Mononuclear cell (primary cell): Measurements from ENCODE around the gene COG2. TPM values are rescaled to one million over a fixed set of nuclear protein-coding genes. Genes with fewer than 3 reads are reported as not detected.

Experiments used
- H3K27me3 ChIP-seq: 2 replicates; pipeline ENCODE4 v1.6.0; 2011; ENCODE audit warnings: low read length, control low read depth; ENCODE audit not compliant: insufficient read depth
- H3K4me1 ChIP-seq: 2 replicates; pipeline ENCODE4 v1.5.1; 2011; ENCODE audit warnings: mild to moderate bottlenecking, low read length, control low read depth; ENCODE audit not compliant: insufficient read depth
- H3K4me3 ChIP-seq: 2 replicates; pipeline ENCODE4 v1.5.1; 2011; ENCODE audit warnings: mild to moderate bottlenecking, low read length, moderate library complexity
- H3K9me3 ChIP-seq: 2 replicates; pipeline ENCODE4 v1.5.1; 2011; ENCODE audit warnings: low read depth, mild to moderate bottlenecking, control low read depth, low read length
- total RNA-seq: library from RNA; depleted of rRNA; stranded (reverse); fragments of >200 nt; gene quantifications from one replicate; pipeline ENCODE4 v1.2.3, GENCODE V29; 2012

Gene COG2
- total RNA-seq, 1 donor: 18.9 TPM

DNA sequence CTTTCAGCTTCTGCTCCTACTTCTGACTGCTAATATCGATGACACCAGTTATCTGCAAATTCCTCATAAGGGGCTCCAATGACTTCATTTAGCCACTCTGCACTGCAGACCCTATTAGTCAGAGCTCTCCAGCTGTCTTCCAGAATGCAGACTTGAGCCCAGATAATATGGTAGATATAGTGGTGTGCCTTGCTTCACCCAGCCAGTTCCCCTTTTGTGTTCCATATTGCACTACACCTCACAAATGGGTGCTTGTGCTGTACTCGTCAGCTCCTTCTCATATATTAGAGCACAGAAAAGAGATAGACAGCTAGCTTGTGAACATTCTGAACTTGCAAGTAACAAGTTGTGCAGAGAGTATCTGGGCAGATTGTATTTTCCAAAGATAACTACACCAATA is 23.7 kb upstream of the COG2 start:
- H3K27me3 ChIP-seq: peaks cover 4% of the 10 kb centered on the region
- H3K4me1 ChIP-seq: no peaks in the 10 kb centered on the region
- no peak overlapping the region for H3K4me3 ChIP-seq
- no peaks in the 10 kb centered on the region for H3K9me3 ChIP-seq

- H3K4me1 ChIP-seq: no peaks in the 10 kb centered on the region
- no peaks in the 10 kb centered on the region for H3K9me3 ChIP-seq
- H3K27me3 ChIP-seq: peaks cover 4% of the 10 kb centered on the region
- no peak overlapping the region for H3K4me3 ChIP-seq
These were observed 21.5 kb upstream of the COG2 start for GRCh38 chr1:230620649-230621323.

- Histone ChIP-seq H3K27me3 (peaks cover 4% of the 10 kb centered on the region), H3K4me1 (no peaks in the 10 kb centered on the region), H3K4me3 (no peak overlapping the region), H3K9me3 (no peaks in the 10 kb centered on the region)
These were observed 20.8 kb upstream of the COG2 start for GRCh38 chr1:230621324-230622030.

GRCh38 chr1:230622151-230622550 is 20.1 kb upstream of the COG2 start:
- H3K27me3 ChIP-seq: peaks cover 4% of the 10 kb centered on the region
- H3K9me3 ChIP-seq: no peaks in the 10 kb centered on the region
- no peaks in the 10 kb centered on the region for H3K4me1 ChIP-seq

GRCh38 chr1:230624097-230624713 is 18.1 kb upstream of the COG2 start:
- no peak overlapping the region for H3K4me3 ChIP-seq
- H3K9me3 ChIP-seq: no peaks in the 10 kb centered on the region
- H3K4me1 ChIP-seq: no peaks in the 10 kb centered on the region
- H3K27me3 ChIP-seq: peaks cover 4% of the 10 kb centered on the region

More at GRCh38 chr1:230622151-230622550, 20.1 kb upstream of the COG2 start:
- no peak overlapping the region for H3K4me3 ChIP-seq

- no peaks in the 10 kb centered on the region for H3K9me3 ChIP-seq
- peaks cover 4% of the 10 kb centered on the region for H3K27me3 ChIP-seq
- H3K4me3 ChIP-seq: no peak overlapping the region
These were observed 16.0 kb upstream of the COG2 start for GRCh38 chr1:230626232-230626631.

DNA sequence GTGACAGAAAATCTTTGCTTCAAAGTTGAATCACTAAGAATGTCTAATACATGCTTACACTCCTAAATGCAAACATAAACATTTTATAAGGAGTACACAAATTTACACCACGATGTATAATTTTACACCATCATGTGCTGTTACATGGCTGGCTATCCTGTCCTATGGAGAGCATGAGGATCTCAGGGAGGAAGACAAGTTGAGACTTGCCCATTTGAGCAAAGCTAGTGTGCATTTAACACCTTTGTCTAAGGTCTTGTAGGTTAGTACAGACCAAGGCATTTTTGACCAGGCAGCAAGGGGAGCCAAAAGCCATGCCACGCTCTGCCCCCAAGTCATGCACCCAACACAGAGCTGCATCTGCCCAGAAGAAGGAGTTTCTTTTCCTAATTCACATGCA is 14.5 kb upstream of the COG2 start:
- H3K27me3 ChIP-seq: peaks cover 4% of the 10 kb centered on the region
- H3K9me3 ChIP-seq: no peaks in the 10 kb centered on the region
- no peaks in the 10 kb centered on the region for H3K4me1 ChIP-seq
- no peak overlapping the region for H3K4me3 ChIP-seq

More at GRCh38 chr1:230626232-230626631, 16.0 kb upstream of the COG2 start:
- H3K4me1 ChIP-seq: no peaks in the 10 kb centered on the region

DNA sequence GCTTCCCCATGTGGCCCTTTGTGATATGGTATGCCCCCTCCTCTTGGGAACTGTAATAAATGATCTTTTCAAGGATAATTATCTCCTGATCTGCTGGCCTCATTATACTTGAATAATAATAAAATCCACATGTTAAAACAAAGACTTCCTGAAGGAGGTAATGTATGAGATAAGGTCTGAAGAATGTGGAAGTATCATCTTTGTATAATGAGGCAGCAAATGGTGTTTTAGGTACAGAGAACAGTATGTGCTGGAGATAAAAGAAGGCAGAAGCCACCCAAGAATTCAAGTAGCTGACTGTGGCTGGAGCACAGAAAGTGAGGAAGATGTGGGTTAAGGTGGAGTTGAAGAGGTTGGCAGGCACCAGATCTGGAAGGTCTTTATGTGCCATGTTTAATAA is 12.8 kb upstream of the COG2 start:
- Histone ChIP-seq H3K27me3 (peaks cover 4% of the 10 kb centered on the region), H3K9me3 (no peaks in the 10 kb centered on the region), H3K4me3 (no peak overlapping the region), H3K4me1 (no peaks in the 10 kb centered on the region)

GRCh38 chr1:230631477-230631876 is 10.8 kb upstream of the COG2 start:
- no peak overlapping the region for H3K4me3 ChIP-seq
- H3K27me3 ChIP-seq: peaks cover 4% of the 10 kb centered on the region
- no peaks in the 10 kb centered on the region for H3K9me3 ChIP-seq
- H3K4me1 ChIP-seq: no peaks in the 10 kb centered on the region

DNA sequence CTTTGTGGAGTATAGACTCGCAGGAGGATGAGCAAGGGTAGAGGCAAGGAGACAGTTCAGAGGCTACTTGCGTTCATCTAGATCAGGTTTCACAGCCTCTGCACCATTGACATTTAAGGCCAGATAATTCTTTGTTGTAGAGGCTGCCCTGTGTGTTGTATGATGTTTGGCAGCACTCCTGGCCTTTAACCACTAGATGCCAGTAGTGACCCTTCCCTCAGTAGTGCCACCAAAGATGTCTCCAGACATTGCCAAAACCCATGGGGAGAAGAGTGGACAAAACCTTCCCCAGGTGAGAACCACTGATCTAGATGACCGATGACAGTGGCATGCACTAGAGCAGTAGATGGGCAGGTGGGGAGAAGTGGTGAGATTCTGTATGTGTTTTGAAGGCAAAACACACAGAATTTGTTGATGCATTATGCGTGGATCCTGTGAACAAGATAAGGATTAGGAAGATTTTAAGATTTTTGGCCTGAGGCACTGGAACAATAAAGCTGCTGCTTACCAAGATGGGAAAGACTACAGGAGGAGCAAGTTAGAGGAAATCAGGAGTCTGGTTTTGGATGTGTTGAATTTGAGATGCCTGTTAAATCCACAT is 9.9 kb upstream of the COG2 start:
- Histone ChIP-seq H3K9me3 (no peaks in the 10 kb centered on the region), H3K4me1 (no peaks in the 10 kb centered on the region), H3K27me3 (peaks cover 8% of the 10 kb centered on the region), H3K4me3 (no peak overlapping the region)

GRCh38 chr1:230633469-230633868 is 8.8 kb upstream of the COG2 start:
- H3K27me3 ChIP-seq: peaks cover 10% of the 10 kb centered on the region
- no peak overlapping the region for H3K4me3 ChIP-seq
- H3K9me3 ChIP-seq: no peaks in the 10 kb centered on the region
- no peaks in the 10 kb centered on the region for H3K4me1 ChIP-seq

- H3K9me3 ChIP-seq: no peaks in the 10 kb centered on the region
These were observed 7.9 kb upstream of the COG2 start for GRCh38 chr1:230634384-230634783.

DNA sequence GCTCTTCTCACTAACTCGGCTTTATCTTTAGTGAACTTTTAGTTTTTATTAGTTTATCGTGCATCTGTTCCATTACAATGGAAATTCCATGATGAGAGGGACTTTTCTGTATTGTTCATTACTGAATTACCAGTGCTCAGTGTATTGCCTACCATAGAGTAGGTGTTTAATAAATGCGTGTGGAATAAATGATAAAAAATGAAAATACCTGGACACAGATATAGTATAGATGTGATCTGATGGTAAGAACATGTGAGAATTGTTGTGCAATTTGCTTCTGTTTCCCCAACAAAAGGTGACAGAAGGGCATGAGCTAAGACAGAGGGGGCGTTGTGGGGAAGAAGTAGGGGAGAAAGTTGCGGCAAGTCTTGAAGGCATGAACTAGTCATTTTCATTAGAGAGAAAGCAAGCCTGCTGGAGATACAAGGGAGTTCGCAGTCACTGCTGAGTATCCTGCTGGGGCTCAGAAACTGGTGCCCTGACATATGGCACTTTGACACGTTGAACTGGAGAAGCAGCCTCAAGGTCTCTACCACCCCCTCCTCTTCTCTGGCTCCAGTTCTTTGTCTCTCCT is 5.6 kb upstream of the COG2 start:
- H3K4me3 ChIP-seq: no peak overlapping the region
- H3K27me3 ChIP-seq: peaks cover 13% of the 10 kb centered on the region
- no peaks in the 10 kb centered on the region for H3K9me3 ChIP-seq
- peaks cover 5% of the 10 kb centered on the region for H3K4me1 ChIP-seq

More at GRCh38 chr1:230634384-230634783, 7.9 kb upstream of the COG2 start:
- Histone ChIP-seq H3K4me3 (no peak overlapping the region), H3K27me3 (peaks cover 10% of the 10 kb centered on the region), H3K4me1 (no peaks in the 10 kb centered on the region)

- H3K27me3 ChIP-seq: peaks cover 13% of the 10 kb centered on the region
- H3K9me3 ChIP-seq: no peaks in the 10 kb centered on the region
- H3K4me1 ChIP-seq: peaks cover 29% of the 10 kb centered on the region
- no peak overlapping the region for H3K4me3 ChIP-seq
These were observed 2.5 kb upstream of the COG2 start for GRCh38 chr1:230639714-230640209.

DNA sequence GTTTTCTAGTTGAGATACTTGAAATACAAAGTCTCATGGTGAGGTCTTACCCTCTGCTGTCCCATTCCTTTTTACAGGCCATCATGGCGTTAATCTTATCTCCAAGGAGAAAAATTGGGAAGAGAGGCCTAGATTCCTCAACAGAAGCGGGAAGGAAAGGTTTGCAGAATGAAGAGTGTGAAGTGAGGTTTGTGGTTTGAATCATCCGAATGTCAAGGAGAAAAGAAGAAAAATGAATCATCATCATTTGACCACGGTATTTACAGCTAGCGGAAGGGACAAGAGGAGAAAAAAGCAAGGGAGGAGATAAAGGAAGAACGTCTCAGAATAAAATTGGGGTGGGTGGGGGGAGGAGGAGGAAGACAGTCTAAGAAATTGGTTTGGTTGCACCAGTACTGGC is 935 bp upstream of the COG2 start:
- Histone ChIP-seq H3K27me3 (peaks cover 13% of the 10 kb centered on the region), H3K9me3 (no peaks in the 10 kb centered on the region), H3K4me1 (peaks cover 43% of the 10 kb centered on the region), H3K4me3 (no peak overlapping the region)
